Islet precursor cell (in vitro differentiated cells): ENCODE results near the gene SLC12A4.
"Not testable (repeated sequence)": the region's sequence is repeated elsewhere in the genome, so short reads cannot be mapped to it uniquely, and the experiment has no call there.

ENCODE experiments used
- DNase-seq: peaks from one replicate; pipeline ENCODE4 v3.0.0-alpha.2; 2018

Gene SLC12A4

DNA sequence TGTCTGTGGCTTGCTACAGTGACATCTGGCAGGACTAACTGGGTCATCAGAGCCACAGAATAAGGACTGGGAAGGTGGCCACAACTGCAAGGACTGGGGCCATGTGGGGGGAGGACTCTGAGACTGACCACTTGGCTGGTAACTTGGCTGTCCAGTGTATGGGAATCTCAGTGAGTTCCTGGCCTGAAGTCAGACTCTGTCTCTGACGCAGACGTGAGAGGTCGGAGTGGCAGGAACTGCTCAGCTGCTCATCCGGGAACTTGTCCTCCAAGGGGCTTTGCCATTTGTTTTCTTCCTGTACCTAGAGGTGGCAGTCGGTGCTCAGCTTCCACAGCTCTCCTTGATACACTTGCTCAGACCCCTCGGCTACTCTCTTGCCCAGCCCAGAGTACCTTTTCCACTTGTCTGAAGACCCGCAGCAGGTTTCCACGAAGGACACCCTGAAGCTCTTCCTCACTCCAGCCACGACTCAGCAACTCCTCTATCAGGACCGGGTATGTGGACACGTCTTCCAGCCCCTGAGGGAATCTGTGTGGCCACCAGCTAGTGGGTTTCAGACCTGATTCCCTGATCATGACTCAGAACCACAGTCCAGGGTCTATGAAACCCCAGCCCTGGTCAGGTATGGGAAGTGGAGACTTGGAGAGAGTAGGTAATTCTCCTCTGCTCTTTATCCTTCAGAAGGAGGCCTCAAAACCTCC is 19.2 kb upstream of the SLC12A4 start:
- DNase-seq: peak; percentile 88

DNA sequence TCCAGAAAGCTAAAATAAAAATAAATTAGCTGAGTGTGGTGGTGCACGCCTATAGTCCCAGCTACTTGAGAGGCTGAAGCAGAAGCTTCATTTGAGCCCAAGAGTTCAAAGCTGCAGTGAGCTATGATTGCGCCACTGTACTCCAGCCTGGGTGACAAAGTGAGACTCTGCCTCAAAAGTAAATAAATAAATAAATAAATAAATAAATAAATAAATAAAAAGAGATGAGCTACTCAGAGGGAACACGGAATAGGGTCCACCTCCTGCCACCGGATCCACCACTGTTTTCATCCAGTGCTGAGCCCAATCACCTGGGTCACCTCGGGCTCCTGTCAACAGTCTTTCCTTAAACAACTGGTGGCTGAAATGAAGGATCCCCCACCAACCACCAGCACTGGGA is 18.5 kb upstream of the SLC12A4 start:
- no peak for DNase-seq

DNA sequence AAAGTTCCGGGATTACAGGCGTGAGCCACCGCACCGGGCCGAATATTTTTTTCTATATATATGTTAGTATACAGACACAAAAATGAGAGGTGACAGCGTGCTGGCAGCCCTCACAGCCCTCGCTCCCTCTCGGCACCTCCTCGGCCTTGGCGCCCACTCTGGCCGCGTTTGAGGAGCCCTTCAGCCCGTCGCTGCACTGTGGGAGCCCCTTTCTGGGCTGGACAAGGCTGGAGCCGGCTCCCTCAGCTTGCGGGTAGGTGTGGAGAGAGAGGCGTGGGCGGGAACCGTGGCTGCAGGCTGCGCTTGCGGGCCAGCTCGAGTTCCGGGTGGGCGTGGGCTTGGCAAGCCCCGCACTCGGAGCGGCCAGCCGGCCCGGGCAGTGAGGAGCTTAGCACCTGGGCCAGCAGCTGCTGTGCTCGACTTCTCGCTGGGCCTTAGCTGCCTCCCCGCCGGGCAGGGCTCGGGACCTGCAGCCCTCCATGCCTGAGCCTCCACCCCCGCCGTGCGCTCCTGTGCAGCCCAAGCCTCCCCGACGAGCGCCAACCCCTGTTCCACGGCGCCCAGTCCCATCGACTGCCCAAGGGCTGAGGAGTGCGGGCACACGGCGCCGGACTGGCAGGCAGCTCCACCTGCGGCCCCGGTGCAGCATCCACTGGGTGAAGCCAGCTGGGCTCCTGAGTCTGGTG is 13.7 kb upstream of the SLC12A4 start:
- DNase-seq: no peak

DNA sequence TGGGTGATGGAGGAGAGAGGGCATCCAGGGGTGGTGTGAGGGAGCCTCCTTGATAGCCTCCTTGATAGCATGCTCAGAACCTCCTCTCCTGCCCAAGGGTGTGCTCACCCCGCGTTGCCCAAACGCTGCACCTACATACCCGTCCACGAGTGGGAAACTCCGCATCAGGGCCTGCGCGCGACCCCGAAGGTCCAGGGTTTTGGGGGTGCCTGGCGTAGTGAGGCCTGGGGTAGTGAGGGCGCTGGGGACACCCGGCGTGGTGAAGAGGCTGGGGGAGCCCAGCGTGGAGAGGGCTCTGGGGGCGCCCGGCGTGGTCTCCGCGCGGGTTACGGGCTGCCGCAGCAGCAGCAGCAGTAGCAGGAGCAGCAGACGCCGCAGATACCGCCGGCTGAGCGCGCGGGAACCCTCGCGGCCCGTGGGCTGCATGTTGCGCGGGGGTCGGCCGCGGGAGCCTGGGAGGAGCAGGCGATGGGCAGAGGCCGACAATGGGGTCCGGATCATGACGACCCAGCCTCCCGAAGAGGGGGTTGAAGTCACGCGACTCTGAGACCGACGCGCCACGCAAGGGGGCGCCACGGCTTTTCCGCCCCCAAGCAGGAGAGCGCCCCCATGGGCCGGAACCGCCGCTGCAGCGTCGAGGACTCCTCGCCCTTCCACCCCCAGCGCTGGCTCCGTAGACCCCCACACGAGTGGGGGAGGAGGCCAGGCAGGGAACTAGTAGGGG is 11.7 kb upstream of the SLC12A4 start, which contains the start of gene DPEP3:
TSS of gene DPEP3 (minus strand) at position 545 of the 724 bp plus-strand sequence. CDS start at position 426, 119 bp downstream.
- no peak for DNase-seq

DNA sequence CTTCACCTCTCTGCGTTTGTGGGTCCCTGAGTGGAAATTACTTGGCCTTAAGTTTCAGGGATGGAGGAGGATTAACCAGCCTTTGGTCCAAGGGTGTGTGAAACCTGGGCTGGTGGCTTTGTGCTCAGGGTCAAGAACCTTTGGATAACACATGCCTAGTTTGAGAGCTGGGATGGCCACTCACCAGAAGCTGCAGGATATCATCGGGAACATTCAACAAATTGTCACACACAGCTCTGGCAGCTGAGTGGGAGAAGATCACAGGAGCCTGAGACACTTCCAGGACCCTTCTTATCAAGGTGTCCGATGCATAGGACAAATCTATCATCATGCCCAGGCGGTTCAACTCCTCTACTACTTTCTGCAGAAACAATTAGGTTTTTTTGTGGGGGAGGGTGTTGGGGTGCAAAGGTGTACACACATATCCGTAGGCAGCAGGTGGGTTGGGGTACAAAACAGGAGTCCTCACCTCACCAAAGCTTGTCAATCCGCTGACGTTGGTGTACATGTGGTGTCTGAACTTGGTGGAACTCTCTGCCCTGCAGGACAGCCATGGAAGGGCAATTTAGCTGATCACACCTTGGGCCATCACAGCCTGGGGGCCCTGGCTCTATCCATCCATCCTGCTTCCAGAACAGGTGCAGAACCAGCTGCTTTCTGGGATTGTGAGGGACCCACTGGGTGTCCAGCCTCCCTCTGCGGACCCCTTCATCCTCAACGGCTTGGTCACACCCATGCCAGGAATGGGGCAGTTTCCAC is 9.2 kb upstream of the SLC12A4 start:
- DNase-seq: no peak

DNA sequence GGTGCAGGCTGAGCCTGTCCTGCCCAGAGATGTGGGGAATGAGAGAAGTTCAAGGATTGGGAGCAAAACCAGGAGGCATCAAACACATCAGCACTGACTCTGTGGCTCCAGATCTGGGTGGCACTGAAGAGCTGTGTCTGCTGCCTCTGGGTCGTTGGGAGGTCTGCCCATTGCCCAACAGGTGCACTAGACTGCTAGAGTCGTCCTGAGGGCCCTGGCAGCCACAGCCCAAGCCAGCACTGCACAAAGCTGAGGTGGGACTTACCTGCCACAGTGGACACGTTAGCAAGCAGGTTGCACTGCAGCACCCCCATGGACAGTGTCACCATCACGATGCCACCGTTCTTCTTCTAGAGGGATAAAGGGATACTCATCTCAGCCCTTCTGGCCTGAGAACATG is 8.6 kb upstream of the SLC12A4 start:
- no peak for DNase-seq

DNA sequence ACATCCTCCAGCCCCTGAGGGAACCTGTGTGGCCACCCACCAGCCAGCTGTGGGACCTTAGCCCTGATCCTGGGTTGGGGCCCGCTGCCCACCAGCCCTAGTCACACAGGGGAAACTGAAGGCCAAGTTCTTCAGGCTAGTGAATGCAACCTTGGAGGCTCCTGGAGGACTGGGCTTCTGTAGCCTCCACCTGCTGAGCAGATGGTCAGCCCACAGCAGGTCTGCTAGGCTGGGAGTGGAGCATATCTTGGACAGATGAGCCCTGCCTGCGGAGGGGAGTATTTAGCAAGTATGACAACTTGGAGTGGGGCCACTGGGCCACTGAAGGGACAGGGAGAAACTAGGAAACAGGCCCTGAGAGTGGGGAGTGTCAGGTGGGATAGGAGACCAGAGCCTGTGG is 7.8 kb upstream of the SLC12A4 start:
- DNase-seq: no peak

DNA sequence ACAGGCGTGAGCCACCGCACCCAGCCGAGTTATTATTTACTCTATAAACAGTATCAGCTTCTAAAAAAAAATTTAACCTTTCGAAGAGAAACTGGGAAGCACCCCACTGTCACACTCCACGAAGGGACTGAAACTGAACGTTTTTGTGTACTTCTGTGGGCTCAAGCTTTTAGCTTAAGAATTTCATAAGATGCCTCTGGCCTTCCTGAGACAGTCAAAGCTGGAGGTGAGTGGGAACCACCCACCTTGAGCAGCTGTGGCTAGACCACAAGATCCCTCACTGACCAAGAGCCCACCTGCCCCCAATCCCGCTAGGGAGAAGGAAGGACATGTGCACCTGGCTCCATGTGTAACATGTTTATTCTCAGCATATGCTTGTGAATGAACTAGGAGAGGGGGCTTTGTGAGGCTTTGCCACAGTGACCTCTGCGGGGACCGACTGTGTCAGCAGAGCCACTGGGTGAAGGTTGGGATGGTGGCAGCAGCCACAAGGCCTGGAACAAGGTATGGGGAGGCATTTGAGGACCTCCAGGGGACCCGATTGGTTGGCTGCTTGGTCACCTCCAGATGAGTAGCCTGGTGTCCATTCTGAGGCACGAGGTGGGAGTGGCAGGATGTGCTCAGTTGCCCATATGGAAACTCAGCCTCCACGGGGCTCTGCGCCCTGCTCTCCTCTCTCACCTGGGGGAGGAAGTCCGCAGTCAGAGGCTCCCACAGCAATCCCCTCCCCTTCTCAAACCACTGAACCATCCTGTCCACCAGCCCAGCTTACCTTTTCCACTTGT is 7.1 kb upstream of the SLC12A4 start:
- DNase-seq: no peak

DNA sequence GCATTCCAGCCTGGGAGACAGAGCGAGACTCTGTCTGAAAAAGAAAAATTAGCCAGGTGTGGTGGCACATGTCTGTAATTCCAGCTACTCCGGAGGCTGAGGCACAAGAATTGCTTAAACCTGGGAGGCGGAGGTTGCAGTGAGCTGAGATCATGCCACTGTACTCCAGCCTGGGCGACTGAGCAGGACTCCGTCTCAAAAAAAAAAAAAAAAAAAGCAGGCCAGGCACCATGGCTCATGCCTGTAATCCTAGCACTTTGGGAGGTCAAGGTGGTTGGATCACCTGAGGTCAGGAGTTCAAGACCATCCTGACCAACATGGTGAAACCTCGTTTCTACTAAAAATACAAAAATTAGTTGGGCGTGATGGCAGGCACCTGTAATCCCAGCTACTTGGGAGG is 3.8 kb upstream of the SLC12A4 start:
- DNase-seq: not testable (repeated sequence)

DNA sequence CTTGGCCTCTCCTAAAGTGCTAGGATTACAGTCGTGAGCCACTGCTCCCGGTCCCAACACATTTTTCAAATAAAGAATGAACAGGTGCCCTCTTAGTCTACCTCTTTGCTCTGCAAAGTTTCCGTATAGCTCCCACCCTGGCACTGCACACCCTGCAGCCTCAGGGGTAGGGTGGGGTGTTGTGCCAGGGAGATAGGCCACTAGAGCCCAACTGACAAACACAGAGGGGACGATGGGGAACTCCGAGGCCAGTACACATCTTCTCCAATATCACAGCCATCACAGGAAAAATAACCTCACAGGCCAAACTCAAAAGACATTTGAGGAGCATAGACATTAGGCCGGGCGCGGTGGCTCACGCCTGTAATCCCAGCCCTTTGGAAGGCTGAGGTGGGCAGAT is 2.7 kb upstream of the SLC12A4 start:
- DNase-seq: no peak

DNA sequence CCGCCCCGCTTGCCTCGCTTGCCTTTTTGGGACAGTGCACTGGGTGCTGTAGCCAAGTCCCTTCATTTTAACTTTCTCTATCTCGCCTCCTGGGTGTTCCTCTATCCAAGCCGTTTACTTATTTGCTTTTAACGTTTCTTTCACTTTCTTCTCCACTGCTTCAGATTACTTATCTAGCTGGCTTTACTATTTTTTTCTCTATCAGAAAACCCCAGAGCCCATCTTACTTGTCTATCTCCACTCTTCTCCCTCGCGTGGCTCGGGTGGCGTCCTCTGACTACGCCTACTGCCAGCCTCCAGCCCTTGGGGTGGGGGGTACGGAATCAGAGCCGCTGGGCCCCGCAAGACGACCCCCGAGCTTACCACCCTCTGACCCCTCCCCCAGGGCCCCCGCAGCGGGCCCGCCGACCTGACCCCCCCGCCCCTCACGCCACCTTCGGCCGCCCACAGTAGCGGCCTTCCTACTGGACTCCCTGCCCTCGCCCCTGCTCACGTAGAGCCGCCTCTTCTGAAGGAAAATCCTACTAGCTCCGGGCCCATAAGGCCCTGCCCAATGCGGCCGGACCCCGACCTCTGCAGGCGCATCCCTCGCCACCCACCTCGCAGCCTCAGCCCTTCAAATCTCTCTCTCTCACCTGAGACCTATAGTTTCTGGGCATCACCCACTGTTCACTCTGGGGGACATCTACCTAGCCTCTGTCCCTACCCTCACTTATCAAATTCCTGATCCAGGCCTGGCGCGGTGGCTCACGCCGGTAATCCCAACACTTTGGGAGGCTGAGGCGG is 1.0 kb upstream of the SLC12A4 start:
- DNase-seq: peak; percentile 84

DNA sequence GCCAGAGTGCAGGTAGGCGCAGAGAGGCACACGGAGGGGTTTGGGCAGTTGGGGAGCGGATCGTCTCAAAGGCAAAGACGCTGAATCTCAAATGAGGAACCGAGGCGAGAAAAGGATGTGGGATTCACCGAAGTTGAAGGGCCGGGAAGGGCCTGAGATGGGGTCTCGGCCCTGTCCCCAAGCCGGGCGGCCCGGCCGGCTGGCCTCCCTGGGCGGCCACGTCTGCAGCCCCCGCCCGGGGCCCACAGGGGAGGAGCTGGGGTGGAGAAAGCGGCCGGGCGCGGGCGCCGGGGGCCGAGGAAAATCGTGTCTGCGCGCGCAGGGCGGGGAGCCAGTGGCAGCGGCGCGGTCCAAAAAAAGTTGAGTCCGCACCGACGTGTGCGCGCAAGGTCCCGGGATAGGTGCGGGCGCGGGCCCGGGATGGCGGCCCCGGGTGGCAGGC is 458 bp downstream of the SLC12A4 start:
- DNase-seq: no peak

DNA sequence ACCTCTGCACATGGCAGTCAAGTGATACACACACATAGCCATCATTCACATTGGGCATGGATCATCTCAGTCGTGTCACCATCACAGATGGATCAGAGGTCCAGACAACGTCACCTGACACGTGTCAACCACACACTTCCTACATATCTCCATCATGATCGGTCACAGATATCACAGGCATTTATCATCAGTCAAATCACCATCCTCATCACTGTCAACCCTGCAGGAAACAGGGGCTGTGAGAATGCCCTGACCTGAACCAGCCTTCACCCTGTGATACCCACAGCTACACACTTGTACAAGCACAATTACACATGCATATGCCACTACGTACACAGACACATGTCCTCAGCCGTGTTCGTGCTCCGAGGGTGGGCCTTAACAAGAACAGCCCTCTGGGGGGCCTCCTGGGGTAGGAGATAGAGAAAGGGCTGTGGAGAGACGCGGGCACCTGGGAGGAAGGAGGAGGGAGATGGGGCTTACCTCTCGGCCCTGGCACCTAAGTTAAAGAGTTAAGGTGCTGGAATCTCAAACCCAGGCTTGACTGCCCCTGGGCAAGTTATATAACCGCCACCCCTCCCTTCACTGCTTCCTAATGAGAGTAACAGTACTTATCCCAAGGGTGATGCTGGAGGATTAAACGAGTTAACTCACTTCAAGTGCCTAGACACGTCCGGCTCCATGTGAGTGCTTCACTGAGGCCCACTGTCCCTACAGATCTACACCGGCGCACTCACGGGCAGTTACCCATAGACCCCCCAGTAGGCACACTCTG is 1.1 kb downstream of the SLC12A4 start:
- no peak for DNase-seq

DNA sequence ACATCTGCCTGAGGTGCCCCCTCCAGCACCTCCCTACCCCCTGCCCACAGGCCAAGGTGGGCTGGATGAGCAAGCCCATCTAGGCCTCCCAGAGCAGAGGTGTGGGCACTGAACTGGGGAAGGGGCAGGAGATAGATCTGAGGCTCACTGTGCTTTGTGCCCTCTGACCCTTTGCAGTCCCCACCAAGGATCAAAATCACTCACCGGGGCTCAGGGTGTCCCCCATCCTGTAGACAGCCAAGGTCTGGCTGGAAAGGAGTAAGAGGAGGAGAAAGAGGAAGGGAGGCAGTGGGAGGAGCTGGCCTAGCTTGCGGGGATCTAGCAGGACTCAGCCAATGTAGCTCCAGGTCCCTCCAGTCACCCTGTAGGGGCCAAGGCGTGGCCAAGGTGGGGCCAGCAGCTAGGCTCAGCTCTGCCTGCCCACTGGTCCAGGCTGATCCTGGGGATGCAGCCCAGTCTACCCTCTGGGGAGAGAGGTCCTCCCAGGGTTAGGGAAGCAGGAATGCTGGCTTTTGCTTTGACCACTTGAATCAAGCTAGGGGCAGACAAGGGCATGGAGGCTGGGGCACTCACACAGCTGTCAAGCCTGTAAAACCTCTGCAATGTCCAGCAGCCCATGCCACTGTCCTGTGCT is 1.8 kb downstream of the SLC12A4 start:
- peak; percentile 90 for DNase-seq

DNA sequence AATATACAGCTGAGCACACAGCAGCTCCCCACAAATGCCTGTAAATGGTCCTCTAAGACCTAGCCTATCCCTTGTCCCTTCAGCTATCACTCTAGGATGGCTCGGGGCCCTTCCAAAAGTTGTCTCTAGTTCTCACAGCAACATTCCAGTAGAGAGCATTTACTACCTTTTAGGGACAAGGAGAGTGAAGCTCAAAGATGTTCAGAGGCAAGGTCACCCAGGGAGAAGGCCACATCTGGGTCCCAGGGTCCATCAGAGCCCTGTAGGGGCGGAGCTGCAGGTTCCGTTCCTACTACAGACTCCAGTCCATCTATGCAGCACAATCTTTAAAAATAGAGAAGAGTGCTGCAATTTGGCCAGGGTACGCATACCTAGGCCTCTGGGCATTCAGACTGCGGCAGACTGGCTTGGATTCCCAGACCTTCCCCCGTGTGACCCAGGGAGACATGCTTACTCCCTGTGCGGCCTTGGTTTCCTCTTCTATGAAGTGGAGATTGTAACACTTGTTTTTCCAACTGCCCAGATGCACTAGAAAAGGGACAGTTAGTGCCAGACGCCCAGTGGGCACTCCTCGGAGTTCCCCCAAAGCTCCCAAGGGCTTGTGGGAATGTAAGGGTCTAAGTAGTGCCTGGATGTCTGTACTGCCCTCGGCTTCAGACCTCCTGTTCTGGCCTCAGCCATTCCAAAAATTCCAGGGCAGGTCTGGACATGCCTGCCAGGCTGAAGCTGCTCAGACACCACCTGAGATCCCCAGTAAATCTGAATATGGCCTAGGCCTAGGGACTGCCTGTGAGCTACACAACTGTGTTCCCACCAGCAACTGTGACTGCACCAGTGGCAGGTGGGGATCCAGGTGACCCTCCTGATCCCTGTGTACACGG is 2.5 kb downstream of the SLC12A4 start:
- DNase-seq: peak; percentile 88

DNA sequence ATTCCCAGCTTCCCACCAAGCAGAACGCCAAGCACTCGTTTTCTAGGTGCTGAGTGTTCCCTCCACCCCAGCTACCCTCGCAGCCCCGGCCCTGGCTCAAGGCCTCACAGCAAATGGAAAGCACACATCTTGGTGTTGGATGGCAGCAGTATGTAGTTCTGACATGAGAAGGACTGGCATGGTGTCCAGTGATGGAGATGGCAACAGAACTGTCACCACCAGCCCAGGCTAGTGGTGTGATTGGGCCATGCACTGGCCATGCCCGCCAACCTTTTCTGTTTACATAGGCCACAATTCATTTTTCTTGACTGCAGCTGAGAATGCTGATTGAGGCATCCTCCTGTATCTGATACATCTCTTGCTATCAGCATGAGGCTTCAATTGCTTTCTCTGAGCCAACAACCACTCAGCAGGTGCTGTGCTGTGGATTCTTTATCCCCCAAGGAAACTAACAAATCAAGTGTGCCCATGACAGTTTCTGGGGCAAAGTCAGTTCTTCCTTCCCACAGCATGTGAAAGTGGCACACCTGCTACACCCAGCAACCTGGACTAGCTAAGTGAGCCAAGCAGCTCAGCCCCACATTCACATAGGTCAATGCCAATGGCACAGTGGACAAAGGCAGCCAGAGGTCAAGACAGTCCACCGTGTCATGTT is 3.8 kb downstream of the SLC12A4 start:
- DNase-seq: no peak

DNA sequence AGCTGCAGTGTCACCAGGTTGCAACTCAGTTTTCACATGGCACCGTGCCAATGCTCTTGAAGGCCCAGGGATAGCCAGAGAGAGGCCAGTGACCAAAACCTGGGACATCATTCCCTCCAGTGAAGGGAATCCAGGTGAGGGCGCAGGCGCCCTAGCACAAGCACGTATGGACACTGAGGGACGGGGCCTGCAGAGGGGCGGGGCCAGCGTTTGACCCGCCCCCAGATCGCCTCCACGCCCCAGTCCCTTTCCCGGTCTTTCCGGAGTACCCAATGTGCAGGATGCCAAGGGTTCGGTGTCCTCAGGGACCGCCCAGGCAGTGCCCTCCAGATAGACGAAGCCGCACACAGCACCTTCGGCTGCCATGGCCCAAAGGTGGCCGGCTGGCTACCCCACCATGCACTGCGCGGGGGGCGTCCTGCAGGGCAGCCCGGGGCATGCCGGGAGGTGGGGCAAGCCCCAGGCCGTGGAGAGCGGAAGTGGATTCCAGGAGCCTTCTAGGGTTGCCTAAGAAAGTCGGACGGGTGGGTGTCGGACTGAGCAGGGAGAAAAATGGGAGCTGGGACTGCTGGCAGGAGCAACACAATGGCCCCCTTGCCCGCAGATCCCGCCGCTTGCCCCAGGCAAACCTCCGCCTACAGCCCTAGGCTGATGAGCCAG is 4.6 kb downstream of the SLC12A4 start:
- DNase-seq: peak; percentile 47

DNA sequence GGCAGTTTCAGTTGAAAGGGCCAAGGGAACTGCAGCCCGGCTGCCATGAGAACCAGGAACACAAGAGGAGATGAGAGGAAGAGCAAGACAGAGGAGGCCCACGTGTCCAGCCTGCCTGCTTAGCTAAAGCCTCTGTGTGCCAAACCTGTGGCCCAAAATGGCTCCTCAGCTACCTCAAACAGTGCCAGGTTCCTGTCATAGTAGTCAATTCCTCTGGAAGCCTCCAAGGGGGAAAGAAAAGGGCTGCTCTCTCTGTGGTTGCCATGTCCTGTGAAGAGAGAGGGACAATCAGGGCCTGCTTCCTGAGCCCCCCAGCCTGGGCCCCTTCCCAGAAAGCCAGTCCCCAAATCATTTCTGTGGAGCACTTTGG is 5.2 kb downstream of the SLC12A4 start:
- DNase-seq: no peak
